Rectal smooth muscle tissue (tissue), 1 donor: Measurements from ENCODE around the gene FBXO21.

Source experiments
- H3K27ac ChIP-seq: one replicate; pipeline ENCODE4 v1.7.0; 2013; ENCODE audit warnings: low read depth, low read length, inconsistent platforms
- H3K27me3 ChIP-seq: one replicate; pipeline ENCODE4 v1.7.0; 2013; ENCODE audit warnings: low read length; ENCODE audit not compliant: control insufficient read depth, insufficient read depth
- H3K36me3 ChIP-seq: one replicate; pipeline ENCODE4 v1.7.0; 2013; ENCODE audit warnings: low read length; ENCODE audit not compliant: control insufficient read depth, insufficient read depth
- H3K4me1 ChIP-seq: one replicate; pipeline ENCODE4 v1.7.0; 2013; ENCODE audit warnings: low read length; ENCODE audit not compliant: control insufficient read depth, insufficient read depth
- H3K4me3 ChIP-seq: one replicate; pipeline ENCODE4 v1.7.0; 2013; ENCODE audit warnings: low read length
- H3K9ac ChIP-seq: one replicate; pipeline ENCODE4 v1.7.0; 2013; ENCODE audit warnings: low read length

The FBXO21 gene

DNA sequence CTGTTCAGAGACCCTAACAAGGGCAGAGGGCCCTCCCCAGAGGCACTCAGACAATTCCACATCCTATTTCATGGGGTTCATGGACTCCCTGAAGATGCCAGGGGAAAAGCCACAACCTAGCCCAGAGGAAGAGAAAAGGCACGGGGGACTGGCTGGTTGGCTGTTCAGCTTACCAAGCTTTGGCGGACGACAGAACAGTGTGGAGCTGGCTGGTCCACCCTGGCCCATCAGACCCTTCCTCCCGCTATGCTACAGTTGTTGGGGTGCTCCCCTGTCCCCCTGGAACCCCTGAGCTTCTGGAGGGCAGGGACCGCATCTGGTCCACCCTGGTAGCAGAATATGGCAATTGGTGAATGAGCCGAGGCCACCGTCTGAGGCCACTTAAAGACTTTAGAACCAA is 97.4 kb downstream of the FBXO21 start:
- Histone ChIP-seq H3K9ac (no peak overlapping the region), H3K36me3 (no peaks in the 10 kb centered on the region), H3K4me1 (no peaks in the 10 kb centered on the region), H3K27ac (no peak overlapping the region), H3K27me3 (peaks cover 6% of the 10 kb centered on the region), H3K4me3 (no peak overlapping the region)

GRCh38 chr12:117092511-117092780 is 97.8 kb downstream of the FBXO21 start:
- Histone ChIP-seq H3K9ac (no peak overlapping the region), H3K4me3 (no peak overlapping the region), H3K4me1 (no peaks in the 10 kb centered on the region), H3K27ac (no peak overlapping the region), H3K27me3 (peaks cover 4% of the 10 kb centered on the region), H3K36me3 (no peaks in the 10 kb centered on the region)
